ENCODE data around the gene LCN6.
"Not testable (repeated sequence)": the region's sequence is repeated elsewhere in the genome, so short reads cannot be mapped to it uniquely, and the experiment has no call there.

Gene LCN6

DNA sequence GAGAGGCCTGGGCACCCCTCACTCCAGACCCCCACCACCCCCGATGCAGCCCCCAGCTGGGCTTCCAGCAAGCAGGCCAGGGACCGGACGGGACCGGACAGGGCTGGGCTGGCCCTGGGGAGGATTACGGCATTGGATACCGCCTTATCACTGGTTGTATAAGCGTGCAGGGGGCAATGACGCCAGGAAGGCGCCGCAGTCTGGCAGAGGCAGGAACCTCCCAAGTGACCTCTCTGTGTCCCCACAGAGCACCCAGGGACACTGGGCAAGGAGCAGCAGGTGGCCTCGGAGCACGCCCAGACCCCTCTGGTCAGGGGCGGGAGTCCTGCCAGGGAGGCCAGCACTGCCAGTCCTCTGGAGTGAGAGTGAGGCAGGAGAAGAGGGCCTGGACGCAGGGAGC is 16.7 kb upstream of the LCN6 start:
- no peaks in the 10 kb centered on the region for H3K36me3 ChIP-seq (ENCODE audit: insufficient read depth, insufficient read length, low read length)
- no peak for TF ChIP-seq SUZ12 (IDR thresholded peaks at IDR 0.05; ENCODE audit: extremely low read depth, insufficient read depth, insufficient read length)
- TF ChIP-seq YY1 (IDR thresholded peaks at IDR 0.05; ENCODE audit: insufficient read depth, insufficient read length), result no peak
- TF ChIP-seq ZNF274 (IDR thresholded peaks at IDR 0.05; ENCODE audit: low read depth, low read length), result no peak
- no peak overlapping the region for H3K4me3 ChIP-seq (ENCODE audit: insufficient read length, low read depth)

GRCh38 chr9:136764301-136764891 is 16.1 kb upstream of the LCN6 start, which contains the start of gene LCN15:
Gene LCN15 (minus strand): TSS chr9:136764518. CDS start chr9:136764488, 30 bp downstream.
- Histone ChIP-seq H3K36me3 (ENCODE audit: insufficient read depth, insufficient read length, low read length) (no peaks in the 10 kb centered on the region), H3K4me1 (ENCODE audit: insufficient read depth, insufficient read length) (peaks cover 43% of the 10 kb centered on the region), H3K9me3 (ENCODE audit: insufficient read depth, low read length) (no peaks in the 10 kb centered on the region), H3K4me3 (ENCODE audit: insufficient read length, low read depth) (peak within 1 kb of the TSS; percentile 15), H3K27me3 (ENCODE audit: insufficient read depth, insufficient read length) (peaks cover 10% of the 10 kb centered on the region), H3K9ac (ENCODE audit: insufficient read length, low read depth) (peak within 1 kb of the TSS; percentile 23)
- DNase-seq (ENCODE audit: low read depth, low spot score), result no peak
- TF ChIP-seq ZNF274 (IDR thresholded peaks at IDR 0.05; ENCODE audit: low read depth, low read length) (no peak), YY1 (IDR thresholded peaks at IDR 0.05; ENCODE audit: insufficient read depth, insufficient read length) (no peak), SUZ12 (IDR thresholded peaks at IDR 0.05; ENCODE audit: extremely low read depth, insufficient read depth, insufficient read length) (no peak)

More for the DNA sequence above, 16.7 kb upstream of the LCN6 start:
- DNase-seq (ENCODE audit: low read depth, low spot score), result no peak
- peaks cover 10% of the 10 kb centered on the region for H3K27me3 ChIP-seq (ENCODE audit: insufficient read depth, insufficient read length)
- peaks cover 38% of the 10 kb centered on the region for H3K4me1 ChIP-seq (ENCODE audit: insufficient read depth, insufficient read length)
- no peaks in the 10 kb centered on the region for H3K9me3 ChIP-seq (ENCODE audit: insufficient read depth, low read length)
- H3K9ac ChIP-seq (ENCODE audit: insufficient read length, low read depth), result peak overlapping the region; percentile 17

GRCh38 chr9:136763649-136764035 is 15.3 kb upstream of the LCN6 start:
- H3K4me1 ChIP-seq (ENCODE audit: insufficient read depth, insufficient read length), result peaks cover 44% of the 10 kb centered on the region
- no peak overlapping the region for H3K4me3 ChIP-seq (ENCODE audit: insufficient read length, low read depth)
- TF ChIP-seq ZNF274 (IDR thresholded peaks at IDR 0.05; ENCODE audit: low read depth, low read length), result no peak
- no peak for TF ChIP-seq YY1 (IDR thresholded peaks at IDR 0.05; ENCODE audit: insufficient read depth, insufficient read length)
- TF ChIP-seq SUZ12 (IDR thresholded peaks at IDR 0.05; ENCODE audit: extremely low read depth, insufficient read depth, insufficient read length), result no peak
- no peaks in the 10 kb centered on the region for H3K9me3 ChIP-seq (ENCODE audit: insufficient read depth, low read length)
- H3K36me3 ChIP-seq (ENCODE audit: insufficient read depth, insufficient read length, low read length), result no peaks in the 10 kb centered on the region
- H3K9ac ChIP-seq (ENCODE audit: insufficient read length, low read depth), result peak overlapping the region; percentile 23
- H3K27me3 ChIP-seq (ENCODE audit: insufficient read depth, insufficient read length), result peaks cover 10% of the 10 kb centered on the region
- DNase-seq (ENCODE audit: low read depth, low spot score), result no peak

GRCh38 chr9:136762915-136763648 is 14.8 kb upstream of the LCN6 start:
- peaks cover 46% of the 10 kb centered on the region for H3K4me1 ChIP-seq (ENCODE audit: insufficient read depth, insufficient read length)
- H3K27me3 ChIP-seq (ENCODE audit: insufficient read depth, insufficient read length), result peaks cover 8% of the 10 kb centered on the region
- peak overlapping the region; percentile 23 for H3K9ac ChIP-seq (ENCODE audit: insufficient read length, low read depth)
- H3K36me3 ChIP-seq (ENCODE audit: insufficient read depth, insufficient read length, low read length), result no peaks in the 10 kb centered on the region
- TF ChIP-seq SUZ12 (IDR thresholded peaks at IDR 0.05; ENCODE audit: extremely low read depth, insufficient read depth, insufficient read length) (no peak), YY1 (IDR thresholded peaks at IDR 0.05; ENCODE audit: insufficient read depth, insufficient read length) (no peak), ZNF274 (IDR thresholded peaks at IDR 0.05; ENCODE audit: low read depth, low read length) (no peak)
- no peaks in the 10 kb centered on the region for H3K9me3 ChIP-seq (ENCODE audit: insufficient read depth, low read length)
- DNase-seq (ENCODE audit: low read depth, low spot score), result peak; percentile 95
- peak overlapping the region; percentile 15 for H3K4me3 ChIP-seq (ENCODE audit: insufficient read length, low read depth)

- Histone ChIP-seq H3K9ac (ENCODE audit: insufficient read length, low read depth) (peak overlapping the region; percentile 76), H3K27me3 (ENCODE audit: insufficient read depth, insufficient read length) (peaks cover 3% of the 10 kb centered on the region), H3K9me3 (ENCODE audit: insufficient read depth, low read length) (no peaks in the 10 kb centered on the region), H3K36me3 (ENCODE audit: insufficient read depth, insufficient read length, low read length) (no peaks in the 10 kb centered on the region), H3K4me1 (ENCODE audit: insufficient read depth, insufficient read length) (peaks cover 50% of the 10 kb centered on the region), H3K4me3 (ENCODE audit: insufficient read length, low read depth) (no peak overlapping the region)
- DNase-seq (ENCODE audit: low read depth, low spot score), result no peak
- TF ChIP-seq SUZ12 (IDR thresholded peaks at IDR 0.05; ENCODE audit: extremely low read depth, insufficient read depth, insufficient read length) (no peak), ZNF274 (IDR thresholded peaks at IDR 0.05; ENCODE audit: low read depth, low read length) (no peak), YY1 (IDR thresholded peaks at IDR 0.05; ENCODE audit: insufficient read depth, insufficient read length) (no peak)
These were observed 13.9 kb upstream of the LCN6 start for GRCh38 chr9:136762221-136762691.

DNA sequence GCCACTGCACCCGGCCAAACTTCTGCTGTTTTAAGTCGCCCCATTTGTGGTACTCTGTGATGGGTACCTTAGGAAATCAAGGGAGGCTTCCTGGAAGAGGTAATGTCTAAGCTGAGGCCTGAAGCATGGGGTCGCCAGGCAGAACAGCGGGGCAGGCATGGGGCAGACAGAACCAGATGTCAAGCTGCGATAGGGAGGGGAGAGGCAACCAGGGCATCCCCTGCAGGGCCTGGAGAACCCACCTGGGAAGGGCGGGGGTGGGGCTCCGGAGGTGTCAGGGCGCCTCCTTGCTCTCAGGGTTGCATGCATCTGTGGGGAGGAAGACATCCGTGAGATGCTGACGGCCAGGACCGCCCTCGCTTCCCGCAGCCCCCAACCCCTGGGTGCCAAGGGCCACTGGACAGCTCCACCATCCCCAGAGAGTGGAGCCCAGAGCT is 13.2 kb upstream of the LCN6 start:
- Histone ChIP-seq H3K4me3 (ENCODE audit: insufficient read length, low read depth) (no peak overlapping the region), H3K9ac (ENCODE audit: insufficient read length, low read depth) (no peak overlapping the region), H3K4me1 (ENCODE audit: insufficient read depth, insufficient read length) (peaks cover 55% of the 10 kb centered on the region), H3K9me3 (ENCODE audit: insufficient read depth, low read length) (no peaks in the 10 kb centered on the region), H3K36me3 (ENCODE audit: insufficient read depth, insufficient read length, low read length) (no peaks in the 10 kb centered on the region), H3K27me3 (ENCODE audit: insufficient read depth, insufficient read length) (no peaks in the 10 kb centered on the region)
- no peak for DNase-seq (ENCODE audit: low read depth, low spot score)
- TF ChIP-seq ZNF274 (IDR thresholded peaks at IDR 0.05; ENCODE audit: low read depth, low read length), result no peak
- TF ChIP-seq SUZ12 (IDR thresholded peaks at IDR 0.05; ENCODE audit: extremely low read depth, insufficient read depth, insufficient read length), result no peak
- TF ChIP-seq YY1 (IDR thresholded peaks at IDR 0.05; ENCODE audit: insufficient read depth, insufficient read length), result no peak

- H3K9ac ChIP-seq (ENCODE audit: insufficient read length, low read depth), result peak overlapping the region; percentile 59
- H3K36me3 ChIP-seq (ENCODE audit: insufficient read depth, insufficient read length, low read length); H3K9me3 ChIP-seq (ENCODE audit: insufficient read depth, low read length); H3K4me3 ChIP-seq (ENCODE audit: insufficient read length, low read depth); H3K27me3 ChIP-seq (ENCODE audit: insufficient read depth, insufficient read length): not testable (repeated sequence)
- DNase-seq (ENCODE audit: low read depth, low spot score), result peak; percentile 40
- peaks cover 55% of the 10 kb centered on the region for H3K4me1 ChIP-seq (ENCODE audit: insufficient read depth, insufficient read length)
These were observed 12.7 kb upstream of the LCN6 start for GRCh38 chr9:136760834-136761544.

Measured in NT2/D1 (cell line).